NB4 (cell line): ENCODE measurements around the gene CCDC82.

Source experiments
- CTCF ChIP-seq: IDR thresholded peaks from one replicate; pipeline ENCODE4 v1.5.1; 2012; ENCODE audit warnings: low read depth, low read length
- POLR2A ChIP-seq: IDR thresholded peaks from 2 replicates; pipeline ENCODE4 v1.6.1; 2011; ENCODE audit warnings: mild to moderate bottlenecking; ENCODE audit not compliant: insufficient read length; ENCODE audit errors: extremely low read depth
- TF ChIP-seq, protein P1 (sequence below): IDR thresholded peaks from 2 replicates; pipeline ENCODE4 v1.6.1; 2011; ENCODE audit warnings: low read depth, low read length

- TF ChIP-seq CTCF (no peak), POLR2A (no peak)
- TF ChIP-seq, protein P1, sequence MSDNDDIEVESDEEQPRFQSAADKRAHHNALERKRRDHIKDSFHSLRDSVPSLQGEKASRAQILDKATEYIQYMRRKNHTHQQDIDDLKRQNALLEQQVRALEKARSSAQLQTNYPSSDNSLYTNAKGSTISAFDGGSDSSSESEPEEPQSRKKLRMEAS: no peak
Observed at GRCh38 chr11:96430668-96431067, 41.0 kb upstream of the CCDC82 start.
